NK-92 (cell line): ENCODE measurements around the gene MUTYH.
"Not testable (repeated sequence)": the region's sequence is repeated elsewhere in the genome, so short reads cannot be mapped to it uniquely, and the experiment has no call there.

Experiments
- DNase-seq: peaks from one replicate; lab custom pipeline; 2025; ENCODE audit not compliant: unreplicated experiment; lab: John Stamatoyannopoulos, UW

The MUTYH gene

DNA sequence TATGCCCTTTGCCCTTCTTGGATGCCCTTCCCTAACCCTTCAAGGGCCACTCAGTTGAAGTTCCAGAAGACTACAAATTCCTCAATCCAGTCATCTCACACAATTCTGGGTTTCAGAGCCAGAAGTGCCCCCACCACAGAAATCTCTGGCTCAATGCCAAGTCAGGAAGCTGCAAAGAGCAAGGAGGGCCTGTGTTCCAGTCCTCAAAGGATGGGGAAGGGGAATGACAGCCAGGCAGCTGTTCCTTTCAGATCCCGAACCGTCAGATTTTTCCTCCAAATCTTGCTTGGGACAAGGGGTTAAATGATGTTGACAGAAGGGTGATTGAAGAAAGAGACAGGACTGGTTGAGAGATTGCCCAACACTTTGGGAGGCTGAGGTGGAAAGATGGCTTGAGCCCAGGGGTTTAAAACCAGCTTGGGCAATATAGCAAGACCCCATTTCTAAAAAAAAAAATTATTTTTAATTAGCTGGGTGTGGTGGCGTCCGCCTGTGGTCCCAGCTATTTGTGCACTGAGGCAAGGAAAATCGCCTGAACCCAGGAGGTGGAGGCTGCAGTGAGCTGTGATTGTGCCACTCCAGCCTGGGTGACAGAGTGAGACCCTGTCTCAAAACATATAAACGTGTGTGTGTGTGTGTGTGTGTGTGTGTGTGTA is 14.3 kb downstream of the MUTYH start:
- DNase-seq: no peak

- DNase-seq: no peak
Observed at GRCh38 chr1:45322486-45323040, 17.7 kb downstream of the MUTYH start.

- DNase-seq: no peak
Observed at GRCh38 chr1:45321444-45321843, 18.8 kb downstream of the MUTYH start.

GRCh38 chr1:45319761-45320160 is 20.5 kb downstream of the MUTYH start:
- DNase-seq: no peak

- no peak for DNase-seq
Observed at GRCh38 chr1:45317166-45317565, 23.1 kb downstream of the MUTYH start.

DNA sequence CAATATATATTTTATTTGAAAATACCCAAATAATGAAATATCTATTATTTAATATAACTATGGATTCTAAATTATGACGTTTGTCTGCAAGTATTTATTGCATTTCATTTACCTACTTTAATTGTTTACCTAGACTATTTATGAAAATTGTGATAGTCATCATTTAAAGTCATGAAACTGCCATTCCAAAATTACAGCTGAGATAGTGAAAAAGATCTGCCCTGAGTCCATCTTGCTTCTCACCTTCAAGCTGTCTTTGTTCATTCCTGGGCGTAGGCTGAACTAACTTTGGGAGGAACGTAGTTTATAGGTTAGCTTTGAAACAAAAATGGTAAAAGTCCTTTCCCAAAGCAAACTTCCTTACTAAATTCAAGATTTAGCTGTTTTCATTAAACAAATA is 26.0 kb downstream of the MUTYH start:
- DNase-seq: no peak

DNA sequence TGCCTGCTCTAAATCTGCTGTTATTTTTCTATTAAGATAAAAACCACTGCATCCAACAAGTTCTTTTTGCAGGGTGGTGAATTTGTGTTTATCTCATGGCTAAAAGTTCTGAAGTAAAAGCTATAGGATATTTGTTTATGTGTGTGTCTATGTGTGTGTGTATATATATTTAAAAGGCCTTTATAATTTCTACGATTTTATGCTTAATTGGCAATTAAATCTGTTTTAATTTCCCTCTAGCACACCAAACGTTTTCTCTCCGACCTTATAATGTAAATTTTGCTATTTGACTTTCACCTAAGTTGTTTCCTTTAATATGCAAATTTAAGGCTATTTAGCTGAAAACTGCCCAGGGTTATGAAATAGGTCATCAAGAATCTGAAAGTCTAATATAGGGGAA is 33.3 kb downstream of the MUTYH start:
- no peak for DNase-seq

DNA sequence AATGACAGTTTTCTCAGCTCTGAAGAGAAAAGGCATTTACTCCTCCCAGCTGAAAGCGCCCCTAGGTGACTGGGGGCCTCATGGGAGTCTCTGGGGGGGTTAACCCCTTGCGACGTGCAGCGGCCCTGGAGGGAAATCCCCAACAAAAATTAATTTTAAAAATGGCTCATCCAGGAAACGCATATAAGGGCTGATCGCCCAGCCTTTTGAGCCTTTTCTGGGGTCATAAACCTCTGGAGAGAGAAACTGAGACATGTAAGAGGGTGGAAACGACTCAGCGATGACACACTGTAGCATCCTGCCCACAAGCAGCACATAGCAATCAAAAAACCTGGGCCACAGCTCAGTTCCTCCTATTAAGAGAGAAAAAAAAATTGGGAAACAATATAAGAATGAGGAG is 33.9 kb downstream of the MUTYH start:
- no peak for DNase-seq

DNA sequence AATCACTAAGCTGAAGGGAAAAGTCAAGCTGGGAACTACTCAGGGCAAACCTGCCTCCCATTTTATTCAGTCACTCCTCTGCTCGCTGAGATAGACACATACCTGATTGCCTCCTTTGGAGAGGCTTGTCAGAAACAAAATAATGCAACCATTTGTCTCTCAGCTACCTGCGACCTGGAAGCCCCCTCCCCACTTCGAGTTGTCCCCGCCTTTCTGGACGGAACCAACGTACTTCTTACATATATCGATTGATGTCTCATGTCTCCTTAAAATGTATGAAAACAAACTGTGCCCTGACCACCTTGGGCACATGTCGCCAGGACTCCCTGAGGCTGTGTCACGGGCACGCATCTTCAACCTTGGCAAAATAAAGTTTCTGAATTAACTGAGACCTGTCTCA is 35.0 kb downstream of the MUTYH start:
- DNase-seq: no peak

DNA sequence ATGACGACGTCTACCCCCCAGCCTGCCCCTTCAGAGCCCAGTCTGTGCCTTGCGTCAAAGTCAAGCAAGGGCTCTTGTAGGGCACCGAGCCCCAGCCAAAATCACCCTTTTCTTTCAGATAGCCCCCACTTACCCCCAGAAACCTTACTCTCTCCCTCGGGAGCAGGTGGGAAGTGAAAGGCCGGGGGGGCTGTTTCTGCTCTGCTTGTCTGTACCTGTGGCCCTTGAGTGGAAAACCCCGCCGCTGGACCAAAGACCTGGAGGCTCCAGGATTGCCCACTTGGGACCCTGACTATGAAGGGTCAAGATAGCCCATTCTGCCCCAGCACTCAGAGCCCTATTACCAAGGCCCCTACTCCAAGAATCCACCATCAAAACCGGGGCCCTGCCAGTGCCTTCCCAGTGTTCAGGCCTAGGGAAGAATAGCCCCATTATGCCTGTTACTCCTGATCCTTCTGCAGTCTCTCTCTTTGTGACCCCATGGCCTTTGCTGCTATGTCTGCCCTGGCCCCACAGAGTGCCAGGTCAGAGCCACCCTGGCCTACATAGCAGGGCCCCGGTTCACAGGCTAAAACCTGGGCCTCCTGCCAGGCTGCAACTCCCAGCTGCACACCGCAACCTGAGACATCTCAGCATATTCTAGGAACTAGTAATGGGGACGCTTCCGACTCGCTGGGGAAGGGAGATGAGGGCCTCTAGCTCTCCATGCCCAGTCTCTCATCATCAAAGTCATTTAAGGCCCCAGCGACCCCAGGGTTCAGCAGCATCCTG is 35.7 kb downstream of the MUTYH start:
- DNase-seq: no peak

- DNase-seq: peak; percentile 86
Observed at GRCh38 chr1:45303520-45304310, 36.5 kb downstream of the MUTYH start.

GRCh38 chr1:45302505-45303150 is 37.6 kb downstream of the MUTYH start:
- DNase-seq: no peak

- DNase-seq: no peak
Observed at GRCh38 chr1:45300669-45300997, 39.6 kb downstream of the MUTYH start.

DNA sequence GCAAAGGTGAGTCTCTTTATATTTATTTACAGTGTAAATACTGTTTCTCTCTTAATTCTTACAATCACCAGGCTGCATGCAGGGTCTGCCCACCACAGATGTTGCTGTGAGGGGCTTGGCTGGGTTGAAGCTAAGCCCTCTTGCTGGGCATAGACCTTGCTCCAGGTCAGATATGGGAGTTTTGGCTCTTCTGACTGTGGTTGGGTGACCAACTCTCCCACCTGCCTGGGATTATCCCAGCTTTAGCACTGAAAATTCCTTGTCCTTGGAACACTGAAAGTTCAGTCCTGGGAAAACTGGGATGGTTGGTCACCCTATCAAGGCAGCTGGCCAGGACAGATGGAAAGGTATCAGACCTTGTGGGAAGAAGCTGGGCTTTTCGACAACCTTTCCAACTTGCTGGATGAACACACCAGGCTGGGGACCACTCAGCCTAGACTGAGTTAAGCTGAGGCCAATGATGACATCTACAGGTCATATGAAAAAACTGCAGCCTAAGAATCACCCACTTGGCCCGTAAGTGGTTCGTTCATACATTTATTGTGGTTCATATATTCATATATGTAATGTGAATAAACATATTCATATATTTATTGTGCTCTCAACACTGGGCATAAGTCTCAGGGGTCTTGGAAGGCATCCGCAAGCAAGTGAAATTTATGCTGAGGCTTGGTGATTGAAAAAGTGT is 40.1 kb downstream of the MUTYH start:
- DNase-seq: no peak

DNA sequence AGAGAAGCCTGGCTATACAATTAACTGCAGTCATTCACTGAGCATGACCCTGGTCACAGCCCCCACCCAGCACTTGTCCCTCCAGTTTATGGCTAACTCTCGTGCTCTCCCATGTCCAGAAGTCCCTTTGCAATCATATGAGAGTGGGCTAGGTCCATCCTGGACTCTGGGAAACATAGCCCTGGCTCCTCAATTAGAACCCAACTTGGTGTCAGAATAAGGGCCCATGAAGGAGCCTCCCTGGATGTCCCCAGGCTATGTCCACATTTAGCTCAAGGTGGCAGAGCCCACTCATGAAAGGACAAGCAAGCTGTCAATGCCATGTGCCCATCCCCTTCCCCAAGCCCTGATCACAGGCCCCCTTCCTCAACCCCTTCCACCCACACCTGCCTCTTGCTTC is 40.9 kb downstream of the MUTYH start:
- no peak for DNase-seq

DNA sequence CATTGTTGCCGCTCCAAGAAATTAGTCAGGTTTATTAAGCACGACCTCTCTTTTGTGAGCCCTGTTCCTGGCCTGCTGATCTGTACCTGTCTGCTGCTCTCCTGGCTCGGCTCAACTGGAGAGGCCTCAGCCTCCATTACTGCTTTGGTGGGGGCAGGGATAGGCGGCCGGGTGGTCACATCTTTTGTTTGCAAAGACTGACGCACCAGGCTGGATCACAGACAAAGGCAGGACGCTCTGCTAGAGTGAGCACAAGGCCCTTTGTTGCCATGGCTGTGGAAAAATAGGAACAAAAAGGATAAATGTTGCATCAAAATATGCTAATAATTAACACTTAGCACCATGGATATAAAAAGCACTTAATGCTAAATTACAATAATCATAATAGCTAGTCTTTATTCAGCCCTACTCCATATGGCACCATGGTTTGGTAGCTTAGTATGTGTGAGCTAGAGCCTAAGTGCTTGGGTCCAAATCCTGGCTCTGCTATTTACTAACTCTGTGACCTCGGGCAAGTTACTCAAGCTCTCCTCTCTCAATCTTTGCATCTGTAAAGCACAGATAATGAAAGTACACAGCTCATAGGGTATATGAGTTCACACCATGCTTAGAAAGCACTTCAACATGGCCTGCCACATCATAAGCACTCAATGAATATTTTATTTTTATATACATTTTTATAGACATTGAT is 42.4 kb downstream of the MUTYH start:
- no peak for DNase-seq

DNA sequence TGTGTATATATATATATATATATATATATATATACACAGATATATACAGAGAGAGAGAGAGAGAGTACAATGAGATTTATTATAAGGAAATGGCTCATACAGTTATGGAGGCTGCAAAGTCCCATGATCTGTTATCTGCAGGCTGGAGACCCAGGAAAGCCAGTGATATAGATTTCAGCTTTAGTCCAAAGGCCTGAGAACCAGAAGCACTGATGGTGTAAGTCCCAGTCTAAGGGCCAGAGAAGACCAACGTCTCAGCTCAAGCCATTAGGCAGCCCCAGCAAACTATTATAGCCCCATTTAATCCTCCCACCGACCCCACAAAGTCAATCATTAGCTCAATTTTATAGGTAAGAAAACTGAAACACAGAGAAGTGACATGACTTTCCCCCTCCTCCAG is 48.5 kb downstream of the MUTYH start:
- DNase-seq: no peak

GRCh38 chr1:45291002-45291401 is 49.2 kb downstream of the MUTYH start:
- not testable (repeated sequence) for DNase-seq

GRCh38 chr1:45286521-45286920 is 53.7 kb downstream of the MUTYH start:
- not testable (repeated sequence) for DNase-seq

DNA sequence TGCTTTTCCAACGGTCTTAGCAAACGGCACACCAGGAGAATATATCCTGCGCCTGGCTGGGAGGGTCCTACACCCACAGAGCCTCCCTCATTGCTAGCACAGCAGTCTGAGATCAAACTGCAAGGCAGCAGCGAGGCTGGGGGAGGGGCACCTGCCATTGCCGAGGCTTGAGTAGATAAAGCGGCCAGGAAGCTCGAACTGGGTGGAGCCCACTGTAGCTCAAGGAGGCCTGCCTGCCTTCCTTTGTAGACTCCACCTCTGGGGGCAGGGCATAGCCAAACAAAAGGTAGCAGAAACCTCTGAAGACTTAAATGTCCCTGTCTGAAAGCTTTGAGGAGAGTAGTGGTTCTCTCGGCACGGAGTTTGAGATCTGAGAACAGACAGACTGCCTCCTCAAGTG is 55.4 kb downstream of the MUTYH start:
- not testable (repeated sequence) for DNase-seq
